ENCODE measurements around the gene OR2AG1.

DNA sequence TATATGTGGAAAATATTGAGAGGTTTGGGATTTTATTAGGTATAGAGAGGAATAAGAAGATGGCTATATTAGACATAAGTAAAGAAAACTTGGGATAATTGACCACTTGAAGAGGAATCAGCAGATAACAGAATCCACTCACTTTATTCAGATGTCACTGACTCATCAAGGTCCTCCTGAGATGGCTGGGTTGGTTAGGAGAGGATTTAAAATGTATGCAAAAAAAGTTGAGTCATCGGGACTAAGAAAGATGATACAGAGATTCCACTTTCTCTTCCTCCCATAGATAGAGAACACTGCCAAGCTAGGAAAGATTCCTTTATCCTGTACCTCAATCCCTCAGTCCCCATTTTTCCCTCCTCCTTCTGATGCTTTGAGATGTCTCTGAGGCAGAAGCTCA, 16.6 kb downstream of the OR2AG1 start, which contains the start of gene OR6A2:
- TF ChIP-seq, protein P1, sequence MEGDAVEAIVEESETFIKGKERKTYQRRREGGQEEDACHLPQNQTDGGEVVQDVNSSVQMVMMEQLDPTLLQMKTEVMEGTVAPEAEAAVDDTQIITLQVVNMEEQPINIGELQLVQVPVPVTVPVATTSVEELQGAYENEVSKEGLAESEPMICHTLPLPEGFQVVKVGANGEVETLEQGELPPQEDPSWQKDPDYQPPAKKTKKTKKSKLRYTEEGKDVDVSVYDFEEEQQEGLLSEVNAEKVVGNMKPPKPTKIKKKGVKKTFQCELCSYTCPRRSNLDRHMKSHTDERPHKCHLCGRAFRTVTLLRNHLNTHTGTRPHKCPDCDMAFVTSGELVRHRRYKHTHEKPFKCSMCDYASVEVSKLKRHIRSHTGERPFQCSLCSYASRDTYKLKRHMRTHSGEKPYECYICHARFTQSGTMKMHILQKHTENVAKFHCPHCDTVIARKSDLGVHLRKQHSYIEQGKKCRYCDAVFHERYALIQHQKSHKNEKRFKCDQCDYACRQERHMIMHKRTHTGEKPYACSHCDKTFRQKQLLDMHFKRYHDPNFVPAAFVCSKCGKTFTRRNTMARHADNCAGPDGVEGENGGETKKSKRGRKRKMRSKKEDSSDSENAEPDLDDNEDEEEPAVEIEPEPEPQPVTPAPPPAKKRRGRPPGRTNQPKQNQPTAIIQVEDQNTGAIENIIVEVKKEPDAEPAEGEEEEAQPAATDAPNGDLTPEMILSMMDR (optimal IDR thresholded peaks at IDR 0.05 in 1 of 3, IDR thresholded peaks at IDR 0.05 in 1 of 3, conservative IDR thresholded peaks at IDR 0.05 in 1 of 3; ENCODE audit: extremely low read depth in 1 of 3, insufficient read depth in 2 of 3, low read length in 3 of 3): no peak
- TF ChIP-seq EZH2 (IDR thresholded peaks at IDR 0.05; ENCODE audit: low read length): no peak
